ENCODE measurements around the gene SURF1. TPM values are rescaled to one million over a fixed set of nuclear protein-coding genes. Genes with fewer than 3 reads are reported as not detected.

Gene SURF1
- total and polyA plus RNA-seq, 9 of the 15 experiments (the other 6 are each of a cell fraction or from before 2014, with no cell fraction given) = 16.1 to 31.3 (median 20.9) TPM

- TF ChIP-seq HBP1 (CRISPR knock-in tag; IDR thresholded peaks at IDR 0.05) (no peak), PHB2 (IDR thresholded peaks at IDR 0.05; ENCODE audit: low read depth) (no peak), RFX7 (CRISPR knock-in tag; IDR thresholded peaks at IDR 0.05) (no peak), MTF1 (CRISPR knock-in tag; IDR thresholded peaks at IDR 0.05; ENCODE audit: borderline replicate concordance) (no peak), STAT5A (IDR thresholded peaks at IDR 0.05; ENCODE audit: borderline replicate concordance, low read length) (no peak), MAZ (CRISPR knock-in tag; conservative IDR thresholded peaks at IDR 0.05 in 1 of 2, IDR thresholded peaks at IDR 0.05 in 1 of 2) (no peak), RFX5 (IDR thresholded peaks at IDR 0.05; ENCODE audit: low read depth, low read length) (no peak)
- TF ChIP-seq, protein P1, sequence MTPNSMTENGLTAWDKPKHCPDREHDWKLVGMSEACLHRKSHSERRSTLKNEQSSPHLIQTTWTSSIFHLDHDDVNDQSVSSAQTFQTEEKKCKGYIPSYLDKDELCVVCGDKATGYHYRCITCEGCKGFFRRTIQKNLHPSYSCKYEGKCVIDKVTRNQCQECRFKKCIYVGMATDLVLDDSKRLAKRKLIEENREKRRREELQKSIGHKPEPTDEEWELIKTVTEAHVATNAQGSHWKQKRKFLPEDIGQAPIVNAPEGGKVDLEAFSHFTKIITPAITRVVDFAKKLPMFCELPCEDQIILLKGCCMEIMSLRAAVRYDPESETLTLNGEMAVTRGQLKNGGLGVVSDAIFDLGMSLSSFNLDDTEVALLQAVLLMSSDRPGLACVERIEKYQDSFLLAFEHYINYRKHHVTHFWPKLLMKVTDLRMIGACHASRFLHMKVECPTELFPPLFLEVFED (CRISPR knock-in tag; conservative IDR thresholded peaks at IDR 0.05) = no peak
Observed at GRCh38 chr9:133304477-133305377, 51.6 kb downstream of the SURF1 start (continued).
